Measurements from ENCODE around the gene NPPA.

Gene NPPA

DNA sequence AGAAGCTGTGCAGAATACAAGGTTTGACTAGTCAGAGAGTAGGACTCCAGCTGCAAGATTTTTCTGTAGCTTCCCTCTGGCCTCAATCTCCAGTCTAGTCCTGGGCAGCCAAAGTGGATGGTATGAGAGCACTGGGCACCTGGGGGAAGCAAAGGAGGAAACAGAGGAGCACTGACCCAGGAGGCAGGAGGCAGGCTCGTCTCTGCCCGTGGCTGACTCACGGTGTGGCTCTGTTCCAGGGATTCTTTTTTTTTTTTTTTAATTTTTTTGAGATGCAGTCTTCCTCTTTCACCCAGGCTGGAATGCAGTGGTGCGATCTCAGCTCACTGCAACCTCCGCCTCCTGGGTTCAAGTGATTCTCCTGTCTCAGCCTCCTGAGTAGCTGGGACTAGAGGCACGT, 15.3 kb upstream of the NPPA start:
- TF ChIP-seq, protein P1, sequence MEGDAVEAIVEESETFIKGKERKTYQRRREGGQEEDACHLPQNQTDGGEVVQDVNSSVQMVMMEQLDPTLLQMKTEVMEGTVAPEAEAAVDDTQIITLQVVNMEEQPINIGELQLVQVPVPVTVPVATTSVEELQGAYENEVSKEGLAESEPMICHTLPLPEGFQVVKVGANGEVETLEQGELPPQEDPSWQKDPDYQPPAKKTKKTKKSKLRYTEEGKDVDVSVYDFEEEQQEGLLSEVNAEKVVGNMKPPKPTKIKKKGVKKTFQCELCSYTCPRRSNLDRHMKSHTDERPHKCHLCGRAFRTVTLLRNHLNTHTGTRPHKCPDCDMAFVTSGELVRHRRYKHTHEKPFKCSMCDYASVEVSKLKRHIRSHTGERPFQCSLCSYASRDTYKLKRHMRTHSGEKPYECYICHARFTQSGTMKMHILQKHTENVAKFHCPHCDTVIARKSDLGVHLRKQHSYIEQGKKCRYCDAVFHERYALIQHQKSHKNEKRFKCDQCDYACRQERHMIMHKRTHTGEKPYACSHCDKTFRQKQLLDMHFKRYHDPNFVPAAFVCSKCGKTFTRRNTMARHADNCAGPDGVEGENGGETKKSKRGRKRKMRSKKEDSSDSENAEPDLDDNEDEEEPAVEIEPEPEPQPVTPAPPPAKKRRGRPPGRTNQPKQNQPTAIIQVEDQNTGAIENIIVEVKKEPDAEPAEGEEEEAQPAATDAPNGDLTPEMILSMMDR (IDR thresholded peaks at IDR 0.05; ENCODE audit: insufficient read depth, low read depth, low read length, missing control alignments), result no peak
- no peak overlapping the region for H3K4me3 ChIP-seq (ENCODE audit: low read depth, low read length)
- no peak for DNase-seq (ENCODE audit: low read depth)

DNA sequence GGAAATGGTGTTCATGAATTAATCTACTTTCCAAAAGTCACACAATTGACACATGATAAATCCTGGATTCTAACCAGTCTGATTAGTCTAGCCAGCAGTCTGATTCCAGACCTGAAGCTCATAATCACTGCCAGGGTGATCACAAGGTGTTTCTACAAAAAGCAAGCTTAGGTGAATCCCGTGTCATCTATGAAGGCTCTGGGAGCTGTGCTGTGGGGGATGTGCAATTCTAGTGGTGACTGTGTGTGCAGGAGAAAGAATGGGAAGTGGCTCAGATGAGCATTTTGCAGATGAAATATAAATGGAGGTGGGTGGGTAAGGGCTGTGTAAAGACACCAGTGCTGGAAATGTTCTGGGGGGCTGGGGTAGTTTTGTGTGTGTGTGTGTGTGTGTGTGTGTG, 13.0 kb upstream of the NPPA start:
- TF ChIP-seq, protein P1 (IDR thresholded peaks at IDR 0.05; ENCODE audit: insufficient read depth, low read depth, low read length, missing control alignments), result no peak
- H3K4me3 ChIP-seq (ENCODE audit: low read depth, low read length), result no peak overlapping the region
- no peak for DNase-seq (ENCODE audit: low read depth)

DNA sequence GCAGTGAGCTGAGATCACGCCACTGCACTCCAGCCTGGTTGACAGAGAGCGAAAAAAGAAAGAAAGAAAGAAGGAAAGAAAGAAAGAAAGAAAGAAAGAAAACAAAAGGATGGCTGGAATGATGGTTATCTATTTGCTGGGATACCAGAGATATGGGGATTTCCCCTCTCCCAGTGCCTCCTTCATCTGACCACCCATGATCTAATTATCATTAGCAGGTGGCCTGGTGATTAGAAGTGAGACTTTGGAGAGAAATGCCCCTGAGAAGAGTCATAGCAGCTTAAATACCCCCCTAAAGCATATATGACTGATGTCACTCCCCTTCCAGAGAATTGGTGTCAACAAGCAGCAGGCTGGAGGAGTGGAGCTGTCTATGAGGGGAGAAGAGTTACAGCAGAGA, 12.5 kb upstream of the NPPA start:
- no peak overlapping the region for H3K4me3 ChIP-seq (ENCODE audit: low read depth, low read length)
- TF ChIP-seq, protein P1 (IDR thresholded peaks at IDR 0.05; ENCODE audit: insufficient read depth, low read depth, low read length, missing control alignments), result no peak
- no peak for DNase-seq (ENCODE audit: low read depth)

DNA sequence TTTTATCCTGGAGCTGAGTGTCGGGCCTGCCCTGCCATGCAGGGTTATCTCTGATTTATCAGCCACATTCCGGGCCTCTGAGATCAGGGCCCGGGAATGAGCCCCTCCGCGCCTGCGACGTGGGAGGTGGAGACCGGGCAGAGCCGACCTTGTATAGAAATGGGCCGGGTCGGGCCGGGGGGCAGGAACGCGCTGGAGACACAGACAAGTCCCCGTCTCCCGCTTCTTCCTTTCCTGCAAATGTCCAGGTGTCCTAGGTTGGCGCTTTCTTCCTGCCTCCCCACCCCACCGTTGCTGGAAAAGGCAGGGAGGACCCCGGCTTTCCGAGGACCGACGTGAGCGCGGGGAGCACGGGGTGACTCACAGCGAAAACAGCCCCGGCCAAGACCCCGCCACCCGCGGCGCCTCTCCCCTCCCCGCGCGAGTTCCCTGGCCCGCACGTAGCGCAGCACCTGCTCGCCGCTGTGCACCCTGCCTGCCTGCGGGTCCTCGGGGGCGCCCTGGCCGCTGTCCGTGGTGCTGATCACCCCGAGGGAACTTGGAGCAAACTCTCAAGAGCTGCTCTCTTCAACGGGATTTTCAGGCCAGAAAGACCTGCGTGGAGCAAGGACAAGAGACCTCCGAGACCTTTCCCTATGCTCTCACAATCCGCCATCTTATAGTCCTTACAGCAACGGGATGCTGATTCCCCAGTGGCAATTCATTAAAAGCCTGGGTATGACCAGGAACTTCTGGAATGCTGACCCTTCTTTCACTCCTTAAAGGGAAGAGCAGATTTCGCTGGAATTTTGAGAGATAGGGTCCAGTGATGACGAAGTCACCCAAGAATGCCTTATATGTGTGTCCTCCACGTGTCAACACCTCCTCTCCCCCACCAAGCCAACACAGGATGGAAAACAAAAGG, 11.6 kb upstream of the NPPA start:
- TF ChIP-seq, protein P1 (IDR thresholded peaks at IDR 0.05; ENCODE audit: insufficient read depth, low read depth, low read length, missing control alignments), result no peak
- peak; percentile 66 for DNase-seq (ENCODE audit: low read depth)
- H3K4me3 ChIP-seq (ENCODE audit: low read depth, low read length), result no peak overlapping the region

DNA sequence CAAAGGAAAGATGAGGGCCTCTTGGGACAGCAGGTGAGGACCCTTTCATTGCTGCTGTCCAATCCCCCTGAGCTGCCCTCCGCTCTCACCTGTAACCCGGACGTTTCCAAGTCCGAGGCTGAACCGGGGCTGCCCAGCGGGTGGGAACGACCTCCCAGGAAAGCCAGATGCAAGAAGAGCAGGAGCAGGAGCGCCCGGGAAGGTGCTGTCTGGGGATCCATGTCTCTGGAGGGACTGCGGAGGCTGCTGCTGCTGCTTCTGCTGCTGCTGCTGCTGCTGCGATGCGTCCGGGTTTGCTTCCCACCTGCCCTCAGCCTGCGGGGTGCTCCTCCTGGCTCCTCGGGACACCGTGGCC, 11.0 kb upstream of the NPPA start, which contains the start of gene NPPB:
Gene NPPB, minus strand, starts transcription at position 333 of the 355 bp plus-strand sequence. Its CDS starts 112 bp downstream, at position 221.
- no peak for DNase-seq (ENCODE audit: low read depth)
- H3K4me3 ChIP-seq (ENCODE audit: low read depth, low read length), result no peak within 1 kb of the TSS
- TF ChIP-seq, protein P1 (IDR thresholded peaks at IDR 0.05; ENCODE audit: insufficient read depth, low read depth, low read length, missing control alignments), result no peak

DNA sequence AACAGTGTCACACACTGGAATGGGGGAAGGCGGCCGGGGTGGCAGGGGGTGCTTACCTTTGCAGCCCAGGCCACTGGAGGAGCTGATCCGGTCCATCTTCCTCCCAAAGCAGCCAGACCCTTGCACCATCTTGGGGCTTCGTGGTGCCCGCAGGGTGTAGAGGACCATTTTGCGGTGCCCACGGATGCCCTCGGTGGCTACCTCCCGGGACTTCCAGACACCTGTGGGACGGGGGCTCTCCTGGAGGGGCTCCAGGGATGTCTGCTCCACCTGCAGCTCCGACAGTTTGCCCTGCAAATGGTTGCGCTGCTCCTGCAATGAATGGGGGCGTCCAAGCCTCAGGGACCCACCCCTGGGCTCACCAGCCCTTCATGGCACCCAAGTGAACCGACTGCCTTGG, 10.6 kb upstream of the NPPA start:
- H3K4me3 ChIP-seq (ENCODE audit: low read depth, low read length), result no peak overlapping the region
- TF ChIP-seq, protein P1 (IDR thresholded peaks at IDR 0.05; ENCODE audit: insufficient read depth, low read depth, low read length, missing control alignments), result no peak
- no peak for DNase-seq (ENCODE audit: low read depth)

All from GM12865 (cell line).